Loucy (cell line): ENCODE data around the gene ANG.

Experiments used
- EZH2phosphoT487 ChIP-seq: fragments of 200-600 bp; IDR thresholded peaks from 2 replicates; pipeline ENCODE4 v1.6.1; 2018; ENCODE audit warnings: antibody characterized with exemption, mild to moderate bottlenecking, moderate library complexity, borderline replicate concordance
- TF ChIP-seq, protein P1 (sequence below): fragments of 200-600 bp; sonication (generic); conservative IDR thresholded peaks from 2 replicates; pipeline ENCODE4 v1.5.1; 2014; ENCODE audit warnings: mild to moderate bottlenecking, antibody characterized with exemption, low read length

DNA sequence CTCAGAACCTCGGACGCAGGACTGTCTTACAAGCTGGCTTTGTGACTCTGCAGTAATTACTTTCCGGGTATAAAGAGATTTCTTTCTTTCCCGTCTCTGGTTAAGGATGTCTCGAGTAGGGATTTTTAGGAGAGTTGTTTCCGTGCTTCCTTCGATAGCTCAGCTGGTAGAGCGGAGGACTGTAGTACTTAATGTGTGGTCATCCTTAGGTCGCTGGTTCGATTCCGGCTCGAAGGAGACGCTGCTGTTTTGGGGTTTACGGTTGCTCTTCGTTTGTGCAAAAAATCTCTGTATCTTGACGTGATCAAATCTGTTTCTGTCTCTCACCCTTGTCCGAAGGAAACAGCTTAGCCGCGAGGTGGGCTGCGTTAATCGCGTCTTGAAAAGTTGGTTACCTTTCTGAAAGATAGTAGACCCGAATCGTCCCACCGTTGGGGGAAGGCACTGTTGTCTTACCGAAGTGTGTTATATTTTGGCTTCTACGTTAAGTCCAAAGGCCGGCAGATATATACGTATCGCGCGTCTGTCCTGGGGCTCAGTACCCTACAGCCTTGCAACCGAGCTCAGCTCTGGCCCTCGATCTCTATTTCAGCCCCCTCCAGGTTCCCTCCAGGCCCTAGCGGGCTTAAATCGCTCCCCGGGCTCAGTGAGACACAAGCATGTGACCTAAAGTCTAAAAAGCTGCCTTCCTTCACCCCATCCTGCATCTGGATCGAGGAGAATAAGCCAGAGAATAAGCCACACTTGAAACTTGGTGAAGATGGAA is 5.3 kb upstream of the ANG start:
- TF ChIP-seq, protein P1, sequence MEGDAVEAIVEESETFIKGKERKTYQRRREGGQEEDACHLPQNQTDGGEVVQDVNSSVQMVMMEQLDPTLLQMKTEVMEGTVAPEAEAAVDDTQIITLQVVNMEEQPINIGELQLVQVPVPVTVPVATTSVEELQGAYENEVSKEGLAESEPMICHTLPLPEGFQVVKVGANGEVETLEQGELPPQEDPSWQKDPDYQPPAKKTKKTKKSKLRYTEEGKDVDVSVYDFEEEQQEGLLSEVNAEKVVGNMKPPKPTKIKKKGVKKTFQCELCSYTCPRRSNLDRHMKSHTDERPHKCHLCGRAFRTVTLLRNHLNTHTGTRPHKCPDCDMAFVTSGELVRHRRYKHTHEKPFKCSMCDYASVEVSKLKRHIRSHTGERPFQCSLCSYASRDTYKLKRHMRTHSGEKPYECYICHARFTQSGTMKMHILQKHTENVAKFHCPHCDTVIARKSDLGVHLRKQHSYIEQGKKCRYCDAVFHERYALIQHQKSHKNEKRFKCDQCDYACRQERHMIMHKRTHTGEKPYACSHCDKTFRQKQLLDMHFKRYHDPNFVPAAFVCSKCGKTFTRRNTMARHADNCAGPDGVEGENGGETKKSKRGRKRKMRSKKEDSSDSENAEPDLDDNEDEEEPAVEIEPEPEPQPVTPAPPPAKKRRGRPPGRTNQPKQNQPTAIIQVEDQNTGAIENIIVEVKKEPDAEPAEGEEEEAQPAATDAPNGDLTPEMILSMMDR: no peak
- TF ChIP-seq EZH2phosphoT487: no peak
